HCT116 (cell line): Measurements from ENCODE around the gene SH3TC1. TPM values are rescaled to one million over a fixed set of nuclear protein-coding genes. Genes with fewer than 3 reads are reported as not detected.

Source experiments
- ATAC-seq: fragments of 200-7000 bp; cut with Tn5 transposase; 2 replicates; pipeline ENCODE4 v1.9.1; 2020; ENCODE audit warnings: mild to moderate bottlenecking, moderate library complexity
- BruUV-seq: library from RNA; stranded (reverse); fragments of 400-500 nt; replicated peaks from 2 replicates; lab custom pipeline; 2021; lab: Mats Ljungman, UMichigan
- CTCF ChIA-PET: fragments of 300-600 bp; sonication (Branson Sonifier 250); formaldehyde crosslinking; loops from one replicate; lab custom pipeline; 2021; ENCODE audit warnings: antibody characterized with exemption; lab: Charles Lee
- POLR2A ChIA-PET: fragments of 300-600, 350-600 bp; sonication (Branson Sonifier 250); formaldehyde crosslinking; loops from one replicate; lab custom pipeline; 2021; ENCODE audit warnings: antibody characterized with exemption; lab: Charles Lee
- RAD21 ChIA-PET, 2 experiments: fragments of 300-600 bp; sonication (Branson Sonifier 250); formaldehyde crosslinking; loops; one replicate each; lab custom pipeline; 2023; ENCODE audit warnings: low total read pairs in 2 of 2; ENCODE audit not compliant: uncharacterized antibody in 2 of 2, unreplicated experiment in 2 of 2, low non-redundant PET in 1 of 2; lab: Charles Lee
- DNase-seq: peaks from one replicate; pipeline ENCODE4 v3.0.0-alpha.2; 2010; ENCODE audit warnings: low read depth, low spot score
- H2AFZ ChIP-seq: fragments of 200-600 bp; shearing (Covaris generic), sonication (generic); 2 replicates; pipeline ENCODE4 v1.6.1; 2017; ENCODE audit warnings: low read depth, mixed run types, mixed read lengths, antibody characterized with exemption, low read length; ENCODE audit not compliant: poor library complexity, severe bottlenecking
- H3K27ac ChIP-seq: 2 replicates; pipeline ENCODE4 v1.5.1; 2012; ENCODE audit warnings: low read depth, low read length
- H3K27me3 ChIP-seq: fragments of 200-600 bp; sonication (generic); 2 replicates; pipeline ENCODE4 v1.6.1; 2016; ENCODE audit warnings: mixed run types, low read length, mixed read lengths; ENCODE audit not compliant: insufficient read depth
- H3K36me3 ChIP-seq, 2 experiments: fragments of 200-500 bp in 1 of 2; fragments of 200-600 bp in 1 of 2; sonication (Bioruptor generic) in 1 of 2; sonication (generic) in 1 of 2; 2 replicates each; pipeline versions ENCODE4 v1.5.1 to v1.6.1; 2014 to 2016; ENCODE audit warnings: low read length in 2 of 2, inconsistent platforms in 1 of 2, mixed read lengths in 1 of 2, mixed run types in 1 of 2; ENCODE audit not compliant: insufficient read depth in 2 of 2, control insufficient read depth in 1 of 2
- H3K4me1 ChIP-seq, 2 experiments: fragments of 200-600 bp in 1 of 2; sonication (generic) in 1 of 2; 2 replicates each; pipeline versions ENCODE4 v1.5.1 to v1.6.1; 2012 to 2017; ENCODE audit warnings: low read length in 2 of 2, inconsistent platforms in 1 of 2, mild to moderate bottlenecking in 1 of 2, mixed read lengths in 1 of 2, mixed run types in 1 of 2, moderate library complexity in 1 of 2; ENCODE audit not compliant: insufficient read depth in 2 of 2, control insufficient read depth in 1 of 2
- H3K4me2 ChIP-seq: fragments of 200-600 bp; sonication (generic); 2 replicates; pipeline ENCODE4 v1.6.1; 2017; ENCODE audit warnings: mixed run types, low read length, mixed read lengths
- H3K4me3 ChIP-seq, 2 experiments: fragments of 200-600 bp in 1 of 2; sonication (generic) in 1 of 2; replicated peaks in 1 of 2; 2 replicates each; pipeline ENCODE4 v1.5.1; 2011 to 2016; ENCODE audit warnings: low read length in 2 of 2, control low read depth in 1 of 2, low read depth in 1 of 2, mild to moderate bottlenecking in 1 of 2, mixed read lengths in 1 of 2, mixed run types in 1 of 2
- H3K79me2 ChIP-seq: fragments of 200-600 bp; sonication (generic); 2 replicates; pipeline ENCODE4 v1.6.1; 2017; ENCODE audit warnings: mild to moderate bottlenecking, mixed run types, low read length, moderate library complexity, mixed read lengths; ENCODE audit not compliant: insufficient read depth
- H3K9ac ChIP-seq: fragments of 200-600 bp; sonication (generic); 2 replicates; pipeline ENCODE4 v1.6.1; 2016; ENCODE audit warnings: low read length, mixed read lengths
- H3K9me2 ChIP-seq: fragments of 200-600 bp; sonication (generic), shearing (Covaris generic); 2 replicates; pipeline ENCODE4 v1.6.1; 2017; ENCODE audit warnings: mixed run types, mild to moderate bottlenecking, moderate library complexity; ENCODE audit not compliant: insufficient read depth
- H3K9me3 ChIP-seq, 2 experiments: fragments of 200-500 bp in 1 of 2; fragments of 200-600 bp in 1 of 2; sonication (Bioruptor generic) in 1 of 2; sonication (generic) in 1 of 2; 2 replicates each; pipeline ENCODE4 v1.6.1; 2014 to 2017; ENCODE audit warnings: low read length in 2 of 2, mixed read lengths in 2 of 2, inconsistent platforms in 1 of 2, low read depth in 1 of 2, mild to moderate bottlenecking in 1 of 2, mixed run types in 1 of 2, moderate library complexity in 1 of 2; ENCODE audit not compliant: control insufficient read depth in 1 of 2, insufficient read depth in 1 of 2
- H4K20me1 ChIP-seq: fragments of 200-600 bp; sonication (generic), shearing (Covaris generic); 2 replicates; pipeline ENCODE4 v1.6.1; 2017; ENCODE audit warnings: mixed run types, mild to moderate bottlenecking, moderate library complexity; ENCODE audit not compliant: insufficient read depth
- CBX3 ChIP-seq: IDR thresholded peaks from 2 replicates; pipeline ENCODE4 v1.6.1; 2012; ENCODE audit warnings: low read depth
- CEBPB ChIP-seq: IDR thresholded peaks from 2 replicates; pipeline ENCODE4 v1.6.1; 2012; ENCODE audit warnings: low read depth
- EZH2phosphoT487 ChIP-seq: fragments of 200-600 bp; IDR thresholded peaks from 2 replicates; pipeline ENCODE4 v1.6.1; 2018; ENCODE audit warnings: antibody characterized with exemption, borderline replicate concordance
- JUND ChIP-seq: IDR thresholded peaks from 2 replicates; pipeline ENCODE4 v1.6.1; 2012
- POLR2A ChIP-seq: IDR thresholded peaks from 2 replicates; pipeline ENCODE4 v1.7.0; 2011; ENCODE audit warnings: borderline replicate concordance; ENCODE audit not compliant: insufficient read depth, insufficient read length; ENCODE audit errors: extremely low read depth
- POLR2AphosphoS5 ChIP-seq: IDR thresholded peaks from 2 replicates; pipeline ENCODE4 v1.6.1; 2011; ENCODE audit warnings: mild to moderate bottlenecking, low read depth, low read length, moderate library complexity
- RAD21 ChIP-seq: IDR thresholded peaks from 2 replicates; pipeline ENCODE4 v1.6.1; 2012; ENCODE audit warnings: low read depth, mild to moderate bottlenecking
- REST ChIP-seq: IDR thresholded peaks from 2 replicates; pipeline ENCODE4 v1.6.1; 2012; ENCODE audit warnings: low read depth
- SIN3A ChIP-seq: IDR thresholded peaks from 2 replicates; pipeline ENCODE4 v1.6.1; 2012; ENCODE audit warnings: low read depth
- TCF7L2 ChIP-seq: IDR thresholded peaks from 2 replicates; pipeline ENCODE4 v1.7.0; 2011; ENCODE audit warnings: borderline replicate concordance, inconsistent platforms; ENCODE audit not compliant: insufficient read depth, insufficient read length; ENCODE audit errors: extremely low read depth
- YY1 ChIP-seq: IDR thresholded peaks from 2 replicates; pipeline ENCODE4 v1.6.1; 2011; ENCODE audit warnings: low read length, low read depth, moderate library complexity, mild to moderate bottlenecking; ENCODE audit not compliant: insufficient replicate concordance; ENCODE audit errors: extremely low read depth
- ZNF274 ChIP-seq: fragments of 200-500 bp; sonication (Bioruptor generic); IDR thresholded peaks from 2 replicates; pipeline ENCODE4 v1.6.1; 2014; ENCODE audit warnings: mild to moderate bottlenecking, low read depth, low read length, inconsistent platforms
- intact Hi-C: fragments of 100-400 bp; cut with micrococcal nuclease; formaldehyde crosslinking; loops from 2 replicates; pipeline ENCODE4 v1.10.0; 2022
- total RNA-seq: library from RNA; stranded (reverse); gene quantifications from one replicate; pipeline ENCODE4 v1.2.1, GENCODE V29; 2021; ENCODE audit not compliant: unreplicated experiment
- TF ChIP-seq, protein P1 (sequence below): IDR thresholded peaks from 2 replicates; pipeline ENCODE4 v1.6.1; 2012

The SH3TC1 gene
- total RNA-seq, 1 experiment from 2014 or later: 12.5 TPM

- no peak for TF ChIP-seq REST
- no peak for TF ChIP-seq EZH2phosphoT487
- TF ChIP-seq POLR2A: no peak
- TF ChIP-seq POLR2AphosphoS5: no peak
- no peak for TF ChIP-seq CEBPB
- no peak for TF ChIP-seq YY1
- TF ChIP-seq ZNF274: no peak
Measured at GRCh38 chr4:8185295-8185694, 13.8 kb upstream of the SH3TC1 start (continued).

DNA sequence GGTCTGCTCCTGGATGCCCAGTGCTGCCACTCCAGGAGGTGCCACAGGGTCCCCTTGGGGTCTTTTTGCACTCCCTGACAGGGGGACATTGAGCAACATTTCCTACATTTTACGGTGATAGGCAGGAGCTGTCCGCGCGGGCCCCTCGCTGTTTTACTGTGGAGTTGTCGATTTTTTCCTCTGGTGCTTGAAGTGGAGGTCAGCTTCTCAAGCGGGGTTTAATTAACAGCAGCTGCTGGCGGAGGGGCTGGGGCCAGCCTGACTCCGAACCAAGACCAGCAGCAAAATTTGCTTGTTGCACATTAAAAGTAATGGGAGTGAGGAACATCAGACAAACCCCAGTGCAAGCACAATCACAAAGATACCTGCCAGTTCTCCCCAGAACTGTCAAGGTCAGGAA lies 13.2 kb upstream of the SH3TC1 start:
- H3K36me3 ChIP-seq: no peaks in the 10 kb centered on the region
- ChIA-PET RAD21 (interaction anchor here in 1 of 2 experiments (1.0 kb wide), 1 partner anchor 9 kb away, joined by 3 read pairs; no protein-coding TSS in a partner anchor), POLR2A (no interaction called here), CTCF (interaction anchor here (1.2 kb wide), 1 partner anchor 9 kb away, joined by 4 read pairs; no protein-coding TSS in a partner anchor)
- no peaks in the 10 kb centered on the region for H3K9me3 ChIP-seq
- H3K4me3 ChIP-seq: no peak overlapping the region
- no peaks in the 10 kb centered on the region for H3K9me2 ChIP-seq
- DNase-seq: no peak
- no peak overlapping the region for H3K9ac ChIP-seq
- no TSS peak for BruUV-seq
- intact Hi-C loops: loop anchor here (2.0 kb wide), 1 partner anchor 27 kb away; the partner anchor contains the start of gene ABLIM2
- H3K4me2 ChIP-seq: no peak overlapping the region
- H3K27me3 ChIP-seq: no peaks in the 10 kb centered on the region
- no peak overlapping the region for H2AFZ ChIP-seq
- TF ChIP-seq RAD21: no peak
- no peak for TF ChIP-seq POLR2AphosphoS5
- no peak for TF ChIP-seq TCF7L2
- no peak for TF ChIP-seq JUND
- TF ChIP-seq EZH2phosphoT487: no peak
- no peak for TF ChIP-seq CBX3
- no peak for TF ChIP-seq SIN3A
- no peak for TF ChIP-seq YY1
- TF ChIP-seq, protein P1, sequence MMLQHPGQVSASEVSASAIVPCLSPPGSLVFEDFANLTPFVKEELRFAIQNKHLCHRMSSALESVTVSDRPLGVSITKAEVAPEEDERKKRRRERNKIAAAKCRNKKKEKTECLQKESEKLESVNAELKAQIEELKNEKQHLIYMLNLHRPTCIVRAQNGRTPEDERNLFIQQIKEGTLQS: no peak
- TF ChIP-seq, all 23 proteins: peak for 0
- Histone ChIP-seq H3K27ac (no peak overlapping the region), H3K79me2 (no peaks in the 10 kb centered on the region), H3K4me1 (peaks cover 20 to 62% of the 10 kb centered on the region in 2 experiments), H4K20me1 (no peaks in the 10 kb centered on the region)
- no peak for ATAC-seq
